Activated CD8-positive, alpha-beta memory T cell treated with anti-CD3 and anti-CD28 coated beads for 4 hours (primary cell): ENCODE results near the gene VPS13A.
"Not testable (repeated sequence)": the region's sequence is repeated elsewhere in the genome, so short reads cannot be mapped to it uniquely, and the experiment has no call there.

Source experiments
- DNase-seq, 2 donors: peaks; one replicate each; pipeline ENCODE4 v3.0.0-alpha.2; 2020; ENCODE audit warnings: low read depth in 2 of 2

The VPS13A gene

GRCh38 chr9:77423841-77424240 lies 246.5 kb downstream of the VPS13A start:
- DNase-seq = no peak

GRCh38 chr9:77424993-77425392 lies 247.7 kb downstream of the VPS13A start:
- no peak for DNase-seq

DNA sequence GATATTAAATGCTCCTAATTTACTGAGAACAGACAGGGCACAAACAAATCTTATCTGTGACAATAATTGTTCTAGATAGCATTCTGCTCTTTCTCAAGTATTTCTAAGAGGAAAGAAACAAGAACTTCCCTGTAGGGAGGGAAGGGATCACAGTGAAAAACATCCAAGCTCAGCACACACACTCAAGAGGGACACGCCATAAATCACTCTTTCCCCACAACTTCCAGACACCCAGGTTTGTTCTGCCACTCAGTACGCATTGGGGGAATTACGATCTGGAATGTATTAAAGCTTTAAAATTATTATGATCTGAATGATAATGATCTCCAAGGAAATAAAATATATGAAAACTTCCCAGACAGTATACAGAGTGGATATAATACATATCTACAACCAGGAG lies 249.4 kb downstream of the VPS13A start:
- DNase-seq = no peak

- DNase-seq = no peak
Observed at GRCh38 chr9:77427256-77427927, 250.1 kb downstream of the VPS13A start.

- no peak for DNase-seq
Observed at GRCh38 chr9:77429928-77430327, 252.6 kb downstream of the VPS13A start.

DNA sequence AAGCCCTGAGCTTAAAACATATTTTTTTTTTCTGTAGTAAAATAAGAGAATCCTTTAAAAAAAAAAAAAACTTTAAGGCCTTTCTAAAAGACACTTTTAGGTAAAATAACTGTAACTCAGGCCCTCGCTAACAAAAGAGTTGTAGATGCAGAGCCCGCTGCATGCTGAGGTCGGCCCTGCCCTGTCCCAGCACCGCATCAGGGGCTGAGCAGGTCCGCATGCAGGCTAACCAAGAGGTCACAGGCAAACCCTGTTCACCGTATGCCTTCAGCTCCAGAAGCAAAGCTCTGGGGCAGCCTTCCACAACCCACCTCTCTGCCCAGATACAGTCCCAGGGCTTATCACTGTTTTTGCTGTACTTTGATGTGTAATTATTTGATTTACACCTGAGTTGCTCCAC lies 254.7 kb downstream of the VPS13A start:
- DNase-seq = no peak

- DNase-seq = peak in 1 of 2 donors; percentile 6
Observed at GRCh38 chr9:77433675-77434445, 256.5 kb downstream of the VPS13A start.

- DNase-seq = no peak
Observed at GRCh38 chr9:77435277-77435676, 257.9 kb downstream of the VPS13A start.

DNA sequence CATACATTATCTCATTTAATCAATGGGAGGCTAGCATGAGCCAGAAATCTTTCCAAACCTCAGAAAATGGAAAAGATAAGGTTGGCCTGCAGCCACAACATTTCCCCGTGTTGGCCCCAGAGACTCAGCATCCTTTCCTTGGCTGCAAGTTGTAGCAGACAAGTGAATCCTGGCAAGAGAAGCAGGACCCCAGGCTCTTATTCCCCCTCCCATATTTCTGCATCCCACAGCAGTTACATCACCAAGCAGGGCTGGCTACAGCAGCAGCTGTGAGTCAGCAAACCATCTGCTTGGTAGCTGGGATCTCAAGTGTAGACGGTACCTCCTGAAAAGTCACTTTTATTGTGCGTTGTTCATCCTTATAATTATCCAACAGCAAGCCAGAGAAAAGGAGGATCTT lies 258.4 kb downstream of the VPS13A start:
- DNase-seq = no peak

GRCh38 chr9:77438653-77439052 lies 261.3 kb downstream of the VPS13A start:
- DNase-seq = no peak

- DNase-seq = no peak
Observed at GRCh38 chr9:77440057-77440456, 262.7 kb downstream of the VPS13A start.

- not testable (repeated sequence) for DNase-seq
Observed at GRCh38 chr9:77441124-77441523, 263.8 kb downstream of the VPS13A start.

- no peak for DNase-seq
Observed at GRCh38 chr9:77442436-77442835, 265.1 kb downstream of the VPS13A start.

DNA sequence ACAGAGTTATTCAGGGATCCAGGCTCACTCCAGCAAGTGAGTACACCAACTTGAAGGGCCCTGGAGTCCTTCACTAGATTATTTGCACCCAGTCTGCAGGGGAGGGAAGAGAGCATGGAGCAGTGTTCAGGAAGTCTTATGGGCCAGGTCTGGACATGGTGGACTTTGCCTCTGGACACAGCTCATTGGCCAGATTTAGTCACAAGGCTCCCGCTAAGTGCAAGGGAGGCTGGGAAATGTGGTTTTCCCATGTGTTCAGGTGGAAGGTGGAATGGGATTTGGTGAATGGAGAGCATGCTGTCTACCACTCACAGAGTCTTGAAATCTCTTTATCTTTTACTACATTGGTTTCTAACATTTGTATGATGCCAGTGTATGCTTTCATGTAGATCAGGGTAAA lies 270.3 kb downstream of the VPS13A start:
- no peak for DNase-seq

DNA sequence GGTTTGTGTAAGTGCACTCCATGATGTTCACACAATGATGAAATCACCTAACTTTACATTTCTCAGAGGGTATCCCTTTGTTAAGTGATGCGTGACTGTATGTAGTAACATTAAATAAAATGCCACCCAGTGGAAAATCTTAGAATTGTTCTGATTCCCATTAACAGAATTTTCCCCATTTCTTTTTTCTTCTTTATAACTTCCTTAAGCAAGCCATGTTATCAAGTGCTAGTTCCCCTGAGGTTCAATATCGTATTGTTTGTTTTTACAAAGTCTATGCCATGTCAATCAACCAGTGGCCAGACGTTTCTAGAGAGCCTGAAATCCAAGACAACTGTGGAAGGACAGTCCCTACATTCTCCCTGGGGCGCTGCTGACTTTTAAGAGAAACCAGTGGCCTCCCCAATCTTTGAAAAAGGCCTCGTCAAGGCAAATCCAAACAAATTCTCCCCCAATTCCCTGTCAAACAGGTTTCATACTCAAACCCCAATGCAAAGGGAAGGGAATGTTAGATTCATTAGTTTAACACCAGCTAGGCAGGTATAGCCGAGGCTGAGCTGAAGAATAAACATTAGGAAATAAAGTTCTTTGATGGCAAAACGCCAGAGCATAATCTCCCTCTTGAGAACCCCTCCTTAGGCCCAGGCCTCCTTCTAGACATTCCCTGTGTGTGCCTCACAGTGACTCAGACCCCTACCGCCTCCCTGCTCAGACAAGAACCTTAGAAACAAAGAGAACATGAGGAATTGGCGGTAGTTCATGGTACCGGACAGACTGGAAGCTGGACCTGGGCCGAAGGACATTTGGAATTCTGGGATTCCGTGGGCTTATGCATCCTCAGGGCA lies 272.1 kb downstream of the VPS13A start:
- no peak for DNase-seq

DNA sequence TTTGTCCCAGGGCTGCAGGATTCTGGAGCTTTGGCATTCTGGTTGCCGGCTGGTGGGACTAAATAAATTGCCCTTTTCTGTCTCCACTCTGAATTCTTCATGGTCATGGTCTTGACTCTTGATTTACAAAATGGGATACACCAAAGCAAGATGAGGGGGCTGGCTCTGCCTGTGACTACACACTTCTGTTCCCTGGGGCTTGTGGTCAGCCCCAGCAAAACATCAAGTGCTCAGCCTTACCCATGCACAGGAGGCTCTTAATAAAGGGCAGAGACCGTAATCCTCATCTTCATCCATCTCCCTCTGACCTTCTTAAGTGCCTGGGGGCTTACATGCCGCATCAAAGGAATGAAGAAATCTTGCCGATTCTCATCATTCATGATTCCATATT lies 272.7 kb downstream of the VPS13A start:
- DNase-seq = no peak

DNA sequence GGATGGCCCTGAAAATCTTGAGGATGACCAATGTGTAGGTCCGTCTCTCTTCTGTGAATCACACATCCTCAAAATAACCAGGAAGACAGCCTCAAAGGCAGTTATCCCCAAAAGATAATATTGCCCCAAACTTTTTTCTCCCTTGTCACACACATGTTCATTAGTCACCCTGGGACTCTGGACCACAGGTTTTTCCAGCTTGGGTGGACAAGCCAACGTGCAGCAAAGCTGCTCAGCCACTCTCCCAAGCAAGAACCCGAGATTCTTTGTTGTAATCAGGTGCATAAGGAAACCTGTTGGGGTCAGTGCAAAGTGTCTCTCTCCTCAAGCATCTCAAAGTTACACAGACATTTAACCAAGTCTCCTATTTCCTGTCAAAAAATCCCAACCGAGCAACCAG lies 274.2 kb downstream of the VPS13A start:
- DNase-seq = no peak

DNA sequence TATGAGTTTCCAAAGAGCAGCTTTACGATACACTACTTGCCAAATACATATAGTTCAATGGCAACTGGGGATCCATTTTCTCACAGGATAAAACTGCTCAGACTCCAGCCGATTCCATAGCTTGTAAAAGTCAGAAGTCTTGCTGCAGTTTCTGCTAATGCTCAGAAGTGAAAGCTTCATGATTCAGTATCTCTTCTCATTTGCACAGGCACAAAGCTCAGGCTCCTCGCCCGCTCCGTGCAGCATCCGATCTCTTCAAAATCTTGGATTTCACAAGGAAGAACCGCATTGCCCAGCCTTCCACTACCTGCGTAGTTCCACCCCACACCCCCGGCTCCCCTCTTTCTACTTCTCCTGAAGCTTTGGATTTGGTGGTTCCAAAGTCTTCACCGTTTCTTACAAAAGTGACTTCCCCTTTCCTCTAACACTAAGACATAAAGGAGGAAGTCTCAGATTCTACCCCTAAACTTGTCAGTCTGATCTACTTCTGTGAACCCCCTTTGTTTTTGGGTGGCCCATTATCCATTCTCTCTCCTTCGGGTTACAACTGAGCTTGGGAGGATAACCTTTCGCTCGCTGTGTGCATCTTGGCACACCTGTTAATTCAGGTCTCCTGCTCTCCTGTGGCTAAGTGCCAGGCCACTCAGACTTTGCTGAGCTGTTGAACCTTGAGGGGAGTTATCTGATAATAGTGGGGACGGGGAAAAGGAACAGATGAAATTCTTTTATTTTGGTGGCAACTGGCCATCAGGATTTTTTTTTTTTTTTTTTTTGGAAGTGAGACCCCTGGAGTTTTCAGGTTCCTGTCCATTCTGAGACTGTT lies 276.7 kb downstream of the VPS13A start:
- DNase-seq = no peak

DNA sequence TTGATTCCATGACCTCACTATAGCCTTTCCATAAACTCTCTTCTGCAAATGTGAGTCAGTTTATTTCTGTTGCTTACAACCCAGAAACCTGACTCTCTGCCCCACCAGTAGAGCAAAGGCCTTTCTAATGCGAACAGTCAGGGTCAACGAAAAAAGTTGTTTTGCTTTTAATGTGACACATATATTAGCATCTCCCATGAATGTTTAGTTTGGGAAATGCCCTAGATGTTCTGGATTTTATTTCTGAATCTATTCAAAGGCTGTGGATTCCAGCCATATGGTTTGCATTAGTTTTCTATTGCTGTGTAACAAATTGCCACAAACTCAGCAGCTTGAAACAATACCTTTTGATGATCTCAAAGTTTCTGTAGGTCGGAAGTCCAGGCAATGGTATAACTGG lies 277.3 kb downstream of the VPS13A start:
- no peak for DNase-seq

- DNase-seq = peak in 1 of 2 donors; percentile 13
Observed at GRCh38 chr9:77455312-77455927, 278.1 kb downstream of the VPS13A start.

GRCh38 chr9:77456829-77457437 lies 279.6 kb downstream of the VPS13A start:
- peak; percentile 59 to 62 for DNase-seq
